ENCODE data around the gene ASXL3.

GRCh38 chr18:33611525-33612135 is 33.6 kb downstream of the ASXL3 start:
- no peak for TF ChIP-seq POLR2A (IDR thresholded peaks at IDR 0.05; ENCODE audit: low read length)
- no peak for TF ChIP-seq GATA1 (IDR thresholded peaks at IDR 0.05; ENCODE audit: low read depth, low read length)

All from erythroblast (primary cell).